H7 (cell line): ENCODE data around the gene COL20A1. TPM values are rescaled to one million over a fixed set of nuclear protein-coding genes. Genes with fewer than 3 reads are reported as not detected.
"Not testable (repeated sequence)": the region's sequence is repeated elsewhere in the genome, so short reads cannot be mapped to it uniquely, and the experiment has no call there.

Experiments
- DNase-seq: peaks from one replicate; pipeline ENCODE4 v3.0.0; 2012
- H3K27me3 ChIP-seq: 2 replicates; pipeline ENCODE4 v1.6.0; 2011; ENCODE audit warnings: mild to moderate bottlenecking, low read length; ENCODE audit not compliant: control insufficient read depth, insufficient read depth
- H3K36me3 ChIP-seq: replicated peaks from 2 replicates; pipeline ENCODE4 v1.5.1; 2011; ENCODE audit warnings: low read length; ENCODE audit not compliant: control insufficient read depth, insufficient read depth
- H3K4me3 ChIP-seq: 2 replicates; pipeline ENCODE4 v1.5.1; 2011; ENCODE audit warnings: low read depth, mild to moderate bottlenecking, control low read depth, low read length, moderate library complexity; ENCODE audit not compliant: insufficient read depth
- total RNA-seq: library from RNA; depleted of rRNA; stranded (reverse); fragments of >200 nt; shearing (Covaris generic); gene quantifications from 2 replicates; pipeline ENCODE4 v1.2.3, GENCODE V29; 2014

Gene COL20A1
- total RNA-seq, 1 experiment from 2014 or later, result 0.17 TPM

DNA sequence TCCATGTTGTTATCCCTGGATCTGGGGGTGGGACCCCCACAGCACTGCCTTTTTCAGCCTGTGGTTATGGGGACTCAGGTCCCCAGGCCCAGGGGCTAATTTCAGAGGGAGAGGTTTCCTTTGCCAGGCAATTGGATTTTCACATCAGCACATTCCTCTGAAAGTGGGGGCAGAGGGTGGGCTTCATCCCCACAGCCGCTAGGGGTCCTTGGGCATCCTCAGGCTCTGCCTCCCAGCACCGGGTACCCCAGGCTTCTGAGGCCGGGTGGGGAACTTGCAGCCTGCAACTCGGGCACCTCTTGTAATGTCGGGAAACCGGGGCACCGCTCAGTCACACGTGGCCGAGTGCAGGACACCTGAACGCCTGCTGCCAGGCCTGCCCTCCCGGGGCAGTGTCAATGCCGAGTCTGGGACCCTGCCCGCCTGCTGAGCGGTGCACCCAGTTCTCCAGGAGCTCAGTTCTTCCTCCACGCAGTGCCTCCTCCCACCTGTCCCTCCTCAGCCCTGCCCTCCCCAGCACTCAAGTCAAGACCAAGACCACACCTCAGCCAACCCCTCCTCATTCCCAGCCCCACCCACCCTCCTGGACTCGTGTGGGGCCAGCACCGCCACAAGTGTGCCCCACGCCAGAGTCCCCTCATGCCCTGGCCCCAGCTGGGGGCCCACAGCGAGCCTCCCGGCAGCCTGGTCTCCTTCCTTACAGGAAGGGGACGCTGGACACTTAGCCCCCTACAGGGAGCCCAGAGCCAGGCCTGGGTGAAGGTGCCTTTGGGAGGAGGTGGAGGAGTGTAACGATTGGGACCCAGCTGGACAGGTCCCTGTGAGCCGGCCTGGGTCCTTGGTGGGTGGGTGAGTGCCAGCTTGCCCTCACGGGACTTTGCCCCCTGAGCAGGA is 77.0 kb downstream of the COL20A1 start:
- no peak overlapping the region for H3K4me3 ChIP-seq
- peak; percentile 83 for DNase-seq
- H3K36me3 ChIP-seq, result no peaks in the 10 kb centered on the region
- H3K27me3 ChIP-seq, result no peaks in the 10 kb centered on the region

GRCh38 chr20:63370618-63371187 is 77.7 kb downstream of the COL20A1 start:
- H3K27me3 ChIP-seq, result no peaks in the 10 kb centered on the region

GRCh38 chr20:63371291-63371865 is 78.4 kb downstream of the COL20A1 start:
- DNase-seq, result no peak
- no peak overlapping the region for H3K4me3 ChIP-seq
- H3K36me3 ChIP-seq, result no peaks in the 10 kb centered on the region
- H3K27me3 ChIP-seq, result no peaks in the 10 kb centered on the region

More at GRCh38 chr20:63370618-63371187, 77.7 kb downstream of the COL20A1 start:
- no peak overlapping the region for H3K4me3 ChIP-seq
- no peak for DNase-seq
- no peaks in the 10 kb centered on the region for H3K36me3 ChIP-seq

DNA sequence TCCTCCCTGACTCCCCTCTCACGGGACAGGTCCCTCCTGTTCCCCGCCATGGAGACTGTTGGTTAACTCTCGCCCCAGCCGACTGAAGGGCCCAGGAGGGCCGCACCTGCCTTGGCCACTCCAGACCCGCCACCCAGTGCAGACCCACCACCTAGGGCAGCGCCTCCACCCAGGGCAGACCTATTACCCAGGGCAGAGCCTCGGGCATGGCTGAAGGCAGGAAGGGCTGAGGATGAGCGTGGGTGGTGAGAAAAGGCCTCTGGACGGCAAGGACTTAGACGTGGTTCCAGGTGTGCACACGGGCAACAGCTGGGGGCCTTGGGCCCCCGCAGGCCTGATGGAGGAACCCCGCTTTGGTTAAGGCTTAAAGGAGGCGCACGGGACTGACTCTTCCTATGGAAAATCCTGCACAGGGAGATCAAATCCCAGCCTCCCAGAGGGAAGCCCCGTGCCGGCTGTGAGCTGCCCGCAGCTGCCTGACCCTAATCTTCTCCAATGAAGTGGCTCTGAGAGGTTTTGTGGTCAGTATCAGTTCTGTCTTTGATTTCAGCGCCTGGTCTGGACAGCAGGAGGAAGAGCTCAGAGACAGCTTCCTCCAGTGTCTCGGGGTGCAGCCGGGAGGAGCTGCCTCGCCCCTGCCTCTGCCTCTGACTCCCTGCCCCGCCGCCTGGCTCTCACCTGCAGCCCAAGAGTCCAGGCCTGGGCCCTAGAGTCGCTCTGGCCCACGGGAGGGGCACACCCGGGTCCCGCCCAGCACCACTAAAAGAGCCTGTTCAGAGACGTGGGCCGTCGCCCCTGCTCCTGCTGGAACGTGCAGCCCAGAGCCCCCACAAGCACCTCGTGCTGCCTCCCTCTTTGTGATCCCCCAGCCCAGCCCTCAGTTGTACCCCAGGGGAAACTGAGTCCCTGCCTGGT is 80.2 kb downstream of the COL20A1 start:
- H3K27me3 ChIP-seq, result no peaks in the 10 kb centered on the region
- H3K4me3 ChIP-seq, result no peak overlapping the region
- H3K36me3 ChIP-seq, result no peaks in the 10 kb centered on the region
- DNase-seq, result no peak

GRCh38 chr20:63373996-63374395 is 81.0 kb downstream of the COL20A1 start:
- Histone ChIP-seq H3K4me3 (no peak overlapping the region), H3K27me3 (no peaks in the 10 kb centered on the region)
- DNase-seq, result no peak

GRCh38 chr20:63374504-63374903 is 81.5 kb downstream of the COL20A1 start:
- DNase-seq, result no peak
- Histone ChIP-seq H3K27me3 (no peaks in the 10 kb centered on the region), H3K36me3 (no peaks in the 10 kb centered on the region), H3K4me3 (no peak overlapping the region)

More at GRCh38 chr20:63373996-63374395, 81.0 kb downstream of the COL20A1 start:
- H3K36me3 ChIP-seq, result no peaks in the 10 kb centered on the region

- no peak overlapping the region for H3K4me3 ChIP-seq
- H3K36me3 ChIP-seq, result no peaks in the 10 kb centered on the region
- no peak for DNase-seq
- H3K27me3 ChIP-seq, result no peaks in the 10 kb centered on the region
These were observed 82.5 kb downstream of the COL20A1 start for GRCh38 chr20:63375438-63375837.

GRCh38 chr20:63376283-63377250 is 83.6 kb downstream of the COL20A1 start:
- H3K36me3 ChIP-seq, result no peaks in the 10 kb centered on the region
- DNase-seq, result no peak
- H3K4me3 ChIP-seq, result no peak overlapping the region
- no peaks in the 10 kb centered on the region for H3K27me3 ChIP-seq

GRCh38 chr20:63377256-63377941 is 84.4 kb downstream of the COL20A1 start:
- no peak overlapping the region for H3K4me3 ChIP-seq
- no peaks in the 10 kb centered on the region for H3K36me3 ChIP-seq
- H3K27me3 ChIP-seq, result no peaks in the 10 kb centered on the region
- DNase-seq, result peak; percentile 95

- Histone ChIP-seq H3K27me3 (no peaks in the 10 kb centered on the region), H3K4me3 (no peak overlapping the region), H3K36me3 (no peaks in the 10 kb centered on the region)
- no peak for DNase-seq
These were observed 85.0 kb downstream of the COL20A1 start for GRCh38 chr20:63377951-63378381.

- peak; percentile 91 for DNase-seq
- no peaks in the 10 kb centered on the region for H3K27me3 ChIP-seq
- H3K4me3 ChIP-seq, result no peak overlapping the region
- no peaks in the 10 kb centered on the region for H3K36me3 ChIP-seq
These were observed 85.6 kb downstream of the COL20A1 start for GRCh38 chr20:63378626-63379025.

DNA sequence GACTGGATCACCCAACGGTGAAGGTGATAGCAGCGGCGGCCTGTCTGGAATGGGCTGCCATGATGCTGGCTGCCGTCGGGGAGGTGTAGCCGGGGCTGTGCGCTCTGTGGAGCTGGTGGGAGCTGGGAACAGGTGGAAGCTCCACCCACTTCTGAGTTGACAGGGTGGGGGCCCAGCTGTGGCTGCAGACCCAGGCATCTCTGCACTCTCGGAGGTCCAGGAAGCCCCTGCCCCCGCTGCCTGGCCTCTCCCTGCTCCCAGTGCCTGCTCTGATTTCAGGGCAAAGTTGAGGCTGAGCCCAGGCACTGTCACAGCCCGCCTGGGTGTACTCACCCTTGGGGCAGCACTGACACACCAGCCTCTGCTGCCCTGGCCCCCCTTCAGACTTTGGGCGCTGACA is 86.3 kb downstream of the COL20A1 start:
- H3K36me3 ChIP-seq, result no peaks in the 10 kb centered on the region
- no peaks in the 10 kb centered on the region for H3K27me3 ChIP-seq
- DNase-seq, result no peak
- no peak overlapping the region for H3K4me3 ChIP-seq

DNA sequence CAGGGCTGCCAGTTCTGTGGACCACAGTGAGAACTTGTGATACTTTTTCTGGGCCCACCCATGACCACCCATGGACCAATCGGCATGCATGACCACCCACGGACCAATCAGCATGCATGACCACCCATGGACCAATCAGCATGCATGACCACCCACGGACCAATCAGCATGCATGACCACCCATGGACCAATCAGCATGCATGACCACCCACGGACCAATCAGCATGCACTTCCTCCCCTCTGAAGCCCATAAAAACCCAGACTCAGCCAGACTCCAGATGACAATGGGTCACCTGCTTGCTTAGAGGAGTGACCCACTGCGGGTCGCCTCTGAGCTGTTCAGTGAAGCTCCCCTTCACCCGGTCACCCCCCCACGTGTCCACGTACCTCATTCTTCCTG is 86.9 kb downstream of the COL20A1 start:
- not testable (repeated sequence) for DNase-seq, H3K36me3 ChIP-seq, H3K4me3 ChIP-seq, H3K27me3 ChIP-seq
